Neural cell (in vitro differentiated cells): ENCODE data around the gene SERTAD2. TPM values are rescaled to one million over a fixed set of nuclear protein-coding genes. Genes with fewer than 3 reads are reported as not detected.

Experiments
- H2AFZ ChIP-seq: fragments of 200-600, 300-800 bp; sonication (generic), shearing (Covaris generic); 2 replicates; pipeline ENCODE4 v1.6.0; 2014; ENCODE audit warnings: low read depth, mild to moderate bottlenecking, antibody characterized with exemption, low read length, moderate library complexity
- H3F3A ChIP-seq: fragments of 200-600 bp; shearing (Covaris generic); 2 replicates; pipeline ENCODE4 v1.6.1; 2016; ENCODE audit warnings: mild to moderate bottlenecking, moderate library complexity, mixed read lengths, antibody characterized with exemption, low read length; ENCODE audit not compliant: insufficient read depth, poor library complexity, severe bottlenecking
- H3K27ac ChIP-seq: fragments of 200-600, 300-800 bp; sonication (generic), shearing (Covaris generic); 2 replicates; pipeline ENCODE4 v1.5.1; 2014; ENCODE audit warnings: mild to moderate bottlenecking, low read length, moderate library complexity
- H3K27me3 ChIP-seq: fragments of 300-800, 200-600 bp; sonication (generic), shearing (Covaris generic); 2 replicates; pipeline ENCODE4 v1.6.0; 2014; ENCODE audit warnings: mild to moderate bottlenecking, low read depth, low read length, moderate library complexity; ENCODE audit not compliant: insufficient read depth
- H3K36me3 ChIP-seq: fragments of 300-800, 200-600 bp; sonication (generic), shearing (Covaris generic); 2 replicates; pipeline ENCODE4 v1.5.1; 2014; ENCODE audit warnings: mild to moderate bottlenecking, antibody characterized with exemption, low read length, moderate library complexity; ENCODE audit not compliant: insufficient read depth
- H3K4me2 ChIP-seq: fragments of 300-800, 200-600 bp; sonication (generic), shearing (Covaris generic); 2 replicates; pipeline ENCODE4 v1.6.0; 2014; ENCODE audit warnings: mild to moderate bottlenecking, low read length
- H3K4me3 ChIP-seq: fragments of 300-800, 200-600 bp; sonication (generic), shearing (Covaris generic); 2 replicates; pipeline ENCODE4 v1.5.1; 2014; ENCODE audit warnings: mild to moderate bottlenecking, low read length, moderate library complexity
- H3K79me2 ChIP-seq: fragments of 200-600 bp; shearing (Covaris generic); replicated peaks from 2 replicates; pipeline ENCODE4 v1.6.0; 2014; ENCODE audit warnings: mild to moderate bottlenecking, low read length, moderate library complexity; ENCODE audit not compliant: insufficient read depth
- H3K9ac ChIP-seq: fragments of 300-800, 200-600 bp; sonication (generic), shearing (Covaris generic); 2 replicates; pipeline ENCODE4 v1.6.1; 2016; ENCODE audit warnings: mild to moderate bottlenecking, low read length, mixed read lengths
- H3K9me2 ChIP-seq: fragments of 200-600 bp; shearing (Covaris generic); 2 replicates; pipeline ENCODE4 v1.6.1; 2016; ENCODE audit warnings: mild to moderate bottlenecking, low read length, mixed read lengths; ENCODE audit not compliant: insufficient read depth
- H3K9me3 ChIP-seq: fragments of 200-600, 300-800 bp; sonication (generic), shearing (Covaris generic); 2 replicates; pipeline ENCODE4 v1.6.1; 2016; ENCODE audit warnings: mild to moderate bottlenecking, mixed run types, low read length, moderate library complexity, mixed read lengths
- H4K20me1 ChIP-seq: fragments of 200-600 bp; shearing (Covaris generic); 2 replicates; pipeline ENCODE4 v1.6.1; 2016; ENCODE audit warnings: mild to moderate bottlenecking, mixed run types; ENCODE audit not compliant: insufficient read depth
- CTCF ChIP-seq: fragments of 450-650 bp; IDR thresholded peaks from 2 replicates; pipeline ENCODE4 v1.5.1; 2014; ENCODE audit warnings: antibody characterized with exemption, mild to moderate bottlenecking, moderate library complexity; ENCODE audit not compliant: poor library complexity, severe bottlenecking
- EP300 ChIP-seq: fragments of 450-650 bp; conservative IDR thresholded peaks from 2 replicates; pipeline ENCODE4 v1.6.1; 2014; ENCODE audit warnings: antibody characterized with exemption, mild to moderate bottlenecking, moderate library complexity; ENCODE audit not compliant: poor library complexity, severe bottlenecking
- EZH2 ChIP-seq: fragments of 200-600, 300-800 bp; shearing (Covaris generic), sonication (generic); IDR thresholded peaks from 2 replicates; pipeline ENCODE4 v1.6.1; 2014; ENCODE audit warnings: antibody characterized with exemption, low read length, borderline replicate concordance, mild to moderate bottlenecking; ENCODE audit not compliant: insufficient read depth, poor library complexity, severe bottlenecking
- MXI1 ChIP-seq: fragments of 450-650 bp; conservative IDR thresholded peaks from 2 replicates; pipeline ENCODE4 v1.6.1; 2014; ENCODE audit warnings: antibody characterized with exemption, mild to moderate bottlenecking; ENCODE audit not compliant: poor library complexity, severe bottlenecking
- POLR2AphosphoS5 ChIP-seq: IDR thresholded peaks from 2 replicates; pipeline ENCODE4 v1.6.1; 2012
- RAD21 ChIP-seq: fragments of 450-650 bp; conservative IDR thresholded peaks from 2 replicates; pipeline ENCODE4 v1.6.1; 2014; ENCODE audit warnings: antibody characterized with exemption, mild to moderate bottlenecking, moderate library complexity
- SMC3 ChIP-seq: fragments of 450-650 bp; conservative IDR thresholded peaks from 2 replicates; pipeline ENCODE4 v1.6.1; 2014; ENCODE audit warnings: antibody characterized with exemption, mild to moderate bottlenecking, moderate library complexity; ENCODE audit not compliant: poor library complexity
- TAF1 ChIP-seq: IDR thresholded peaks from 2 replicates; pipeline ENCODE4 v1.6.1; 2012; ENCODE audit warnings: low read depth
- polyA plus RNA-seq: library from polyadenylated mRNA; depleted of rRNA; stranded (reverse); fragments of >200 nt; gene quantifications from 2 replicates; pipeline ENCODE4 v1.2.3, GENCODE V29; 2014
- TF ChIP-seq, protein P1 (sequence below): IDR thresholded peaks from 2 replicates; pipeline ENCODE4 v1.6.1; 2012; ENCODE audit warnings: borderline replicate concordance

Gene SERTAD2
- polyA plus RNA-seq, 1 donor from 2014 or later: 4.7 TPM

GRCh38 chr2:64634345-64635267 lies 19.1 kb downstream of the SERTAD2 start:
- Histone ChIP-seq H3K36me3 (peaks cover 4% of the 10 kb centered on the region), H3K4me2 (no peak overlapping the region), H4K20me1 (no peaks in the 10 kb centered on the region), H3K27me3 (no peaks in the 10 kb centered on the region), H3K9me3 (no peaks in the 10 kb centered on the region), H3K9me2 (no peaks in the 10 kb centered on the region), H3F3A (no peaks in the 10 kb centered on the region), H3K4me3 (no peak overlapping the region), H2AFZ (no peak overlapping the region), H3K27ac (no peak overlapping the region), H3K79me2 (peaks cover 7% of the 10 kb centered on the region), H3K9ac (no peak overlapping the region)
- TF ChIP-seq POLR2AphosphoS5 (no peak), TAF1 (no peak), EP300 (no peak), EZH2 (no peak), RAD21 (no peak), MXI1 (no peak), CTCF (no peak), SMC3 (no peak)
- TF ChIP-seq, protein P1, sequence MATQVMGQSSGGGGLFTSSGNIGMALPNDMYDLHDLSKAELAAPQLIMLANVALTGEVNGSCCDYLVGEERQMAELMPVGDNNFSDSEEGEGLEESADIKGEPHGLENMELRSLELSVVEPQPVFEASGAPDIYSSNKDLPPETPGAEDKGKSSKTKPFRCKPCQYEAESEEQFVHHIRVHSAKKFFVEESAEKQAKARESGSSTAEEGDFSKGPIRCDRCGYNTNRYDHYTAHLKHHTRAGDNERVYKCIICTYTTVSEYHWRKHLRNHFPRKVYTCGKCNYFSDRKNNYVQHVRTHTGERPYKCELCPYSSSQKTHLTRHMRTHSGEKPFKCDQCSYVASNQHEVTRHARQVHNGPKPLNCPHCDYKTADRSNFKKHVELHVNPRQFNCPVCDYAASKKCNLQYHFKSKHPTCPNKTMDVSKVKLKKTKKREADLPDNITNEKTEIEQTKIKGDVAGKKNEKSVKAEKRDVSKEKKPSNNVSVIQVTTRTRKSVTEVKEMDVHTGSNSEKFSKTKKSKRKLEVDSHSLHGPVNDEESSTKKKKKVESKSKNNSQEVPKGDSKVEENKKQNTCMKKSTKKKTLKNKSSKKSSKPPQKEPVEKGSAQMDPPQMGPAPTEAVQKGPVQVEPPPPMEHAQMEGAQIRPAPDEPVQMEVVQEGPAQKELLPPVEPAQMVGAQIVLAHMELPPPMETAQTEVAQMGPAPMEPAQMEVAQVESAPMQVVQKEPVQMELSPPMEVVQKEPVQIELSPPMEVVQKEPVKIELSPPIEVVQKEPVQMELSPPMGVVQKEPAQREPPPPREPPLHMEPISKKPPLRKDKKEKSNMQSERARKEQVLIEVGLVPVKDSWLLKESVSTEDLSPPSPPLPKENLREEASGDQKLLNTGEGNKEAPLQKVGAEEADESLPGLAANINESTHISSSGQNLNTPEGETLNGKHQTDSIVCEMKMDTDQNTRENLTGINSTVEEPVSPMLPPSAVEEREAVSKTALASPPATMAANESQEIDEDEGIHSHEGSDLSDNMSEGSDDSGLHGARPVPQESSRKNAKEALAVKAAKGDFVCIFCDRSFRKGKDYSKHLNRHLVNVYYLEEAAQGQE: no peak

GRCh38 chr2:64632835-64633819 lies 20.6 kb downstream of the SERTAD2 start:
- Histone ChIP-seq H2AFZ (no peak overlapping the region), H3K9ac (no peak overlapping the region), H3K36me3 (peaks cover 4% of the 10 kb centered on the region), H3K79me2 (no peaks in the 10 kb centered on the region), H4K20me1 (no peaks in the 10 kb centered on the region), H3K27me3 (no peaks in the 10 kb centered on the region), H3K4me2 (no peak overlapping the region), H3K4me3 (no peak overlapping the region), H3K27ac (no peak overlapping the region), H3K9me2 (no peaks in the 10 kb centered on the region), H3K9me3 (no peaks in the 10 kb centered on the region), H3F3A (no peaks in the 10 kb centered on the region)
- no peak for TF ChIP-seq POLR2AphosphoS5
- TF ChIP-seq RAD21: no peak
- TF ChIP-seq, protein P1: no peak
- no peak for TF ChIP-seq TAF1
- TF ChIP-seq SMC3: no peak
- no peak for TF ChIP-seq EP300
- TF ChIP-seq CTCF: no peak
- no peak for TF ChIP-seq EZH2
- no peak for TF ChIP-seq MXI1
